Measurements from ENCODE around the gene APLP2. TPM values are rescaled to one million over a fixed set of nuclear protein-coding genes. Genes with fewer than 3 reads are reported as not detected.

The APLP2 gene
- total RNA-seq, 2 donors from 2014 or later: 821 to 864 TPM

GRCh38 chr11:130025371-130025770 lies 44.3 kb upstream of the APLP2 start:
- peaks cover 5% of the 10 kb centered on the region for H3K9me3 ChIP-seq (ENCODE audit: control insufficient read depth, low read length)
- H3K9ac ChIP-seq (ENCODE audit: extremely low read depth, low read length, poor library complexity, severe bottlenecking): no peak overlapping the region
- H3K4me3 ChIP-seq (ENCODE audit: low read length): no peak overlapping the region
- Mint-ChIP-seq H3K36me3 (ENCODE audit: low read depth) (no peaks in the 10 kb centered on the region), H3K27me3 (ENCODE audit: insufficient read depth) (no peaks in the 10 kb centered on the region), H3K9me3 (peaks cover 11% of the 10 kb centered on the region), H3K27ac (no peak overlapping the region), H3K4me1 (peaks cover 5% of the 10 kb centered on the region), H3K4me3 (no peak overlapping the region)
- no peak for DNase-seq
- H3K27me3 ChIP-seq (ENCODE audit: control insufficient read depth, insufficient read depth, low read length, poor library complexity, severe bottlenecking): no peaks in the 10 kb centered on the region
- TF ChIP-seq CTCF (conservative IDR thresholded peaks at IDR 0.05): no peak
- WGBS, 2 experiments (ENCODE audit: insufficient coverage in 1 of 2, insufficient read length in 1 of 2): 92% methylated on average over 1 of the region's 1 CpG; no CpG with 5 or more reads in 1 of the 2 experiments
- H3K36me3 ChIP-seq (ENCODE audit: control insufficient read depth, insufficient read depth, low read length): no peaks in the 10 kb centered on the region
- no peak overlapping the region for H3K27ac ChIP-seq (ENCODE audit: low read depth, low read length)
- H3K4me1 ChIP-seq (ENCODE audit: control insufficient read depth, insufficient read depth, low read length): no peaks in the 10 kb centered on the region

- no peak for TF ChIP-seq CTCF (conservative IDR thresholded peaks at IDR 0.05)
- H3K27ac Mint-ChIP-seq: no peak overlapping the region
Measured at GRCh38 chr11:130029137-130029536, 40.6 kb upstream of the APLP2 start.

GRCh38 chr11:130031056-130031455 lies 38.6 kb upstream of the APLP2 start:
- Histone ChIP-seq H3K9ac (ENCODE audit: extremely low read depth, low read length, poor library complexity, severe bottlenecking) (no peak overlapping the region), H3K4me1 (ENCODE audit: control insufficient read depth, insufficient read depth, low read length) (no peaks in the 10 kb centered on the region), H3K27me3 (ENCODE audit: control insufficient read depth, insufficient read depth, low read length, poor library complexity, severe bottlenecking) (no peaks in the 10 kb centered on the region), H3K27ac (ENCODE audit: low read depth, low read length) (no peak overlapping the region), H3K9me3 (ENCODE audit: control insufficient read depth, low read length) (no peaks in the 10 kb centered on the region), H3K4me3 (ENCODE audit: low read length) (no peak overlapping the region), H3K36me3 (ENCODE audit: control insufficient read depth, insufficient read depth, low read length) (no peaks in the 10 kb centered on the region)
- Mint-ChIP-seq H3K27me3 (ENCODE audit: insufficient read depth) (no peaks in the 10 kb centered on the region), H3K4me1 (peaks cover 7% of the 10 kb centered on the region), H3K27ac (no peak overlapping the region), H3K36me3 (ENCODE audit: low read depth) (no peaks in the 10 kb centered on the region), H3K4me3 (no peak overlapping the region), H3K9me3 (no peaks in the 10 kb centered on the region)
- TF ChIP-seq CTCF (conservative IDR thresholded peaks at IDR 0.05): no peak
- WGBS, 2 experiments (ENCODE audit: insufficient coverage in 1 of 2, insufficient read length in 1 of 2): 63 to 65% methylated on average over 1 of the region's 1 CpG
- DNase-seq: no peak

More at GRCh38 chr11:130029137-130029536, 40.6 kb upstream of the APLP2 start:
- peaks cover 7% of the 10 kb centered on the region for H3K4me1 Mint-ChIP-seq
- Histone ChIP-seq H3K4me3 (ENCODE audit: low read length) (no peak overlapping the region), H3K9me3 (ENCODE audit: control insufficient read depth, low read length) (no peaks in the 10 kb centered on the region), H3K36me3 (ENCODE audit: control insufficient read depth, insufficient read depth, low read length) (no peaks in the 10 kb centered on the region), H3K9ac (ENCODE audit: extremely low read depth, low read length, poor library complexity, severe bottlenecking) (no peak overlapping the region), H3K27me3 (ENCODE audit: control insufficient read depth, insufficient read depth, low read length, poor library complexity, severe bottlenecking) (no peaks in the 10 kb centered on the region), H3K4me1 (ENCODE audit: control insufficient read depth, insufficient read depth, low read length) (no peaks in the 10 kb centered on the region), H3K27ac (ENCODE audit: low read depth, low read length) (no peak overlapping the region)
- H3K9me3 Mint-ChIP-seq: no peaks in the 10 kb centered on the region
- no peaks in the 10 kb centered on the region for H3K36me3 Mint-ChIP-seq (ENCODE audit: low read depth)
- H3K27me3 Mint-ChIP-seq (ENCODE audit: insufficient read depth): no peaks in the 10 kb centered on the region
- DNase-seq: no peak
- WGBS, 2 experiments (ENCODE audit: insufficient coverage in 1 of 2, insufficient read length in 1 of 2): 87 to 92% methylated on average over 1 to 3 of the region's 3 CpGs
- no peak overlapping the region for H3K4me3 Mint-ChIP-seq
